HG03571 (cell line): Measurements from ENCODE around the gene ZDHHC14.
"Not testable (repeated sequence)": the region's sequence is repeated elsewhere in the genome, so short reads cannot be mapped to it uniquely, and the experiment has no call there.

Experiments
- ATAC-seq: cut with Tn5 transposase; IDR thresholded peaks from one replicate; pipeline ENCODE4 v1.9.1; 2021; ENCODE audit not compliant: unreplicated experiment

Gene ZDHHC14

DNA sequence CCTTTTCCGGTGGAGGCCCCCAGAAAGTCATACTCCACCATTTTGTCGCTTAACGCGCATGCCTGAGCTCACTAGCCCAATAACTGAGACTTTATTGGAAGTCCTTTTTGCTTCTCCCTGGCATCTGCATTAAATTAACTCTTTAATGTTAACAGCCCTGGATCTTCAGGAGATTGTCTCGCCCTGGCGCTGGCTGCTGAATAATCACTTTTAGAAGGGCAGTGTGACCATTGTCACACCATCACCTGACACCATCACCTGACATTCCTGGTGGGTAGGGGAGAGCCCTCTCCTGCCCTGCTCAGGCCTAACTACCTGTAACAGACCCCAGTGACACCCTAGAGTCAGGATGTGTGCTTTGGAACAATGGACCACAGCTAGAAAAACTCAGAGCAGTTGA is 326.6 kb downstream of the ZDHHC14 start:
- ATAC-seq: no peak

DNA sequence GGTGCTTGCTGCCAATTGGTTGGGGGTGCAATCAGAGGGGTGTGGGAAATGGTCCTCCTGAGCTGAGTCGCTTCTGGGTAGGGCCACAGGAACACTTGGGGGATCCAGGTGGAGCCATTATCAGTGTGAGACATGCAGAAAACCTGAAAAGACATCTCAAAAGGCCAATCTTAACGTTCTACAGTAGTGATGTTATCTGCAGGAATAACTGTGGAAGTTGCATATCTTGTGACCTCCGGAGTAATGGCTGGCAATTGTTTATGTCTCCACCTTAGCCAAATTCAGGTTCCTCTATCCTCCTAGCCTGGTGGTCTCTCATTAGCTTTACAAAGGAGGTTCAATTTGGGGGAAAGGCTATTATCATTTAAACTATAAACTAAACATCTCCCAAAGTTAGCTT is 327.2 kb downstream of the ZDHHC14 start:
- no peak for ATAC-seq

DNA sequence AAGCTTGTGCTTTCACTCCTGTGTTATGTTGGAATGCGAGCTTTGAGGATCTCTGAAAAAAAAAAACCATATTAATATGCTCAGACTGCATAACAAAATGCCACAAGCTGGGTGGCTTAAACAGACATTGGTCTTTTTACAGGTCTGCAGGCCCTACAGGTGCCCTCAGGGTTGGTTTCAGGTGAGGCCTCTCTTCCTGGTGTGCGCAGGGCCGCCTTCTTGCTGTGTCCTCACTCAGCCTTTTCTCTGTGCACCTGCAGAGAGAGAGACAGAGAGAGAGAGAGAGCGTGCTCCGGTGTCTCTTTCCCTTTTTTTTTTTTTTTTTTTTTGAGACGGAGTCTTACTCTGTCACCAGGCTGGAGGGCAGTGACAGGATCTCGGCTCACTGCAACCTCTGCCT is 327.9 kb downstream of the ZDHHC14 start:
- no peak for ATAC-seq

GRCh38 chr6:157709555-157709954 is 328.6 kb downstream of the ZDHHC14 start:
- no peak for ATAC-seq

GRCh38 chr6:157710604-157711003 is 329.6 kb downstream of the ZDHHC14 start:
- ATAC-seq: no peak

- no peak for ATAC-seq
Measured at GRCh38 chr6:157711060-157711459, 330.1 kb downstream of the ZDHHC14 start.

- no peak for ATAC-seq
Measured at GRCh38 chr6:157712585-157713295, 331.8 kb downstream of the ZDHHC14 start.

DNA sequence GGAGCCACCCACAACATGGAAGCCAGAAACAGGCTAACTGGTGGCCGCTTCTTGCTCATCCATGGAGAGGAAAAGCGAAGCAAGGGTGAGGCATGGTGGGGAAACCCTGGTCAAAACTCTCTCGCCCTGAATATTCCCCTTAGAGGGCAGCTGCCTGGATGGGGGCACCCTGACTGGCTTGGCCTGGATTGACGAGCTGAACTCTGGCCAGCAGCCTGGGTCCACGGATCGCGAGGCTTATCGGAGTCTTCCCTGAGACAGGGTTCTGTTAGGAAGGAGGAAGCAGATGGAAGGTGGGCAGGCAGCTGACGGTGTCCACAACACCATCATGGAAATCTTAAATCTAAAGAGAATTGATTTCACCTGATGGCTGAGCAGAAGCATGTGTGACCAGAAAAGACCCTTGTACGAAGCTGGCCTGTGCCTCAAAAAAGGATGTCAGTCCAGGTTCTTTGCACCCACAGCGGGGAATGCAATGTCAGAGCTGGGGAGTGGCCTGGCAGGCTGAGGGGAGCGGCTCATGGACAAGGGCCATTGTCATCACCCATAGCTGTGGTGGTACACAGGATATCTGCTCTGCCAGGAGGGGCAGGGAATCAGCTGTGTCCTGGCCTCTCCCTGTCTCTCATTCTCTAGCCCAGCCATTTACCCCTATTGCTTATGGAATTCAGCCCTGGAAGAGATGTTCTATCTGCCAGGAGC is 332.6 kb downstream of the ZDHHC14 start:
- no peak for ATAC-seq

GRCh38 chr6:157714153-157714490 is 333.1 kb downstream of the ZDHHC14 start:
- no peak for ATAC-seq

DNA sequence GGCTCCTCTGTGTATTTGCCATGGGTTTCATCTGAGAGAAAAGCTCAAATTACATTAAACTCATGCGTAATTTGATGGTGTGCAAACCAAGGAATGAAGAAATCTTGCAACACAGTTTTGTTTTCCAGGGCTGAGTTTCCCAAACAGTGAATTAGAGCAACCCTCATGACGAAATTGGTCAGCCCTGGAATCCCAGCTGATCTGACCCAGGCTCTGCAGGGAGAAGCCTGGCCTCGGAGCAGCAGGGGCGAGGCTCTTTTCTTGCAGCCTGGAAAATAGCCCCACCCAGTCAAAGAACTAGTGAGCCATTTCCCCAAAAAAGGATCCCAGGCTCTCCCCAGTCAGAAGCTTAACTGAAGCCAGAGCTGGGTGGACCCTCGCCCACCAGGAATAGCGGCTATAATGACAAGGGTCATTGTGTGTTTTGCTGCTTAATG is 334.8 kb downstream of the ZDHHC14 start:
- ATAC-seq: no peak

GRCh38 chr6:157716251-157716995 is 335.4 kb downstream of the ZDHHC14 start:
- ATAC-seq: no peak

DNA sequence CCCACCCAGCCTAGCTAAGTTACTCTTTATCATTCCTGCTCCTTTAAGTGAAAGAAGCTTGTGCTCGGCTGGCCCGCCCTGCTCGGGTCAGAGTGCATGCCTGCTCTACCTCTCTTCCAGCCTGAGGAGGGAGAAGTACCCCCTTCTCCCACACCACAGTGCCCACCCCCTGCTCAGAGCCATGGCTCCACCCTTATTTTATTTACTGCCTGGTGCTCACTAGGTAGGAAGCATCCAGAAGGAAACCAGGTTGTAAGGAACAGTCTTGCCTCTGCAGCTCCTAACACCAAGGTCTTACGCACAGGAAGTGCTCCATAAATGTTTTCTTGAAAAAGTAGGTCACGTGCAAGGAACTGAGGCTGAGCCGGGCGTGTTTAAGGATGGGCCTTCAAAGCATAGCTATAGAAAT is 336.4 kb downstream of the ZDHHC14 start:
- ATAC-seq: no peak

- no peak for ATAC-seq
Measured at GRCh38 chr6:157718503-157719187, 337.7 kb downstream of the ZDHHC14 start.

DNA sequence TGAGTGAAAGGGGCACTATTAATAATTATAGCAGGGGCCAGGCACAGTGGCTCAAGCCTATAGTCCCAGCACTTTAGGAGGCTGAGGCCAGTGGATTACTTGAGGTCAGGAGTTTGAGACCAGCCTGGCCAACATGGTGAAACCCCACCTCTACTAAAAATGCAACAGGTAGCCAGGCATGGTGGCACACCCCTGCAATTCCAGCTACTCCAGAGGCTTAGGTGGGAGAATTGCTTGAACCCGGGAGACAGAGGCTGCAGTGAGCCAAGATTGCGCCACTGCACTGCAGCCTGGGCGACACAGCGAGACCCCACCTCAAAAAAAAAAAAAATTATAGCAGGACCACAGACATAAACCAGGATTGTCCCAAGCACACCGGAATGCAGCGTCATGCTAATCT is 340.0 kb downstream of the ZDHHC14 start:
- ATAC-seq: not testable (repeated sequence)

GRCh38 chr6:157721426-157721825 is 340.4 kb downstream of the ZDHHC14 start:
- ATAC-seq: no peak

- no peak for ATAC-seq
Measured at GRCh38 chr6:157721830-157722229, 340.8 kb downstream of the ZDHHC14 start.

DNA sequence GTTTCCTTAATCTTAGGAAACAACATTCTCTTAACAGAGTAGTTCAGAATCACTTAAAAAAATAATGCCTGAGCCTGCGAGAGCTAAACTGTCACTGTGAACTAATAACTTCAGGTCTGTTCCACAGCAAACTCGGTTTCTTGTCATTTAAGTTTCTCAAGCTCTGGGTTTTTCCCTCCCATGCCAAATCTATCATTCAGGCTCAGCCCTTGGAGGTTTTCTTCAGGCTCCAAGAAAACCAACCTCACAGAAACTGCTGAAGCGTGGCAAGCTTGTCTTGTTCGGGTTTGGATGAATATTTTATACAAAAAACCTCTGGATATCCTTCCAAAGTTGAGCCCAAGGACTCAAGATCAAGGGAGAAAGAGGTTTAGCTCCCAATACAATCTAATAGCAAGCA is 342.4 kb downstream of the ZDHHC14 start:
- ATAC-seq: no peak

DNA sequence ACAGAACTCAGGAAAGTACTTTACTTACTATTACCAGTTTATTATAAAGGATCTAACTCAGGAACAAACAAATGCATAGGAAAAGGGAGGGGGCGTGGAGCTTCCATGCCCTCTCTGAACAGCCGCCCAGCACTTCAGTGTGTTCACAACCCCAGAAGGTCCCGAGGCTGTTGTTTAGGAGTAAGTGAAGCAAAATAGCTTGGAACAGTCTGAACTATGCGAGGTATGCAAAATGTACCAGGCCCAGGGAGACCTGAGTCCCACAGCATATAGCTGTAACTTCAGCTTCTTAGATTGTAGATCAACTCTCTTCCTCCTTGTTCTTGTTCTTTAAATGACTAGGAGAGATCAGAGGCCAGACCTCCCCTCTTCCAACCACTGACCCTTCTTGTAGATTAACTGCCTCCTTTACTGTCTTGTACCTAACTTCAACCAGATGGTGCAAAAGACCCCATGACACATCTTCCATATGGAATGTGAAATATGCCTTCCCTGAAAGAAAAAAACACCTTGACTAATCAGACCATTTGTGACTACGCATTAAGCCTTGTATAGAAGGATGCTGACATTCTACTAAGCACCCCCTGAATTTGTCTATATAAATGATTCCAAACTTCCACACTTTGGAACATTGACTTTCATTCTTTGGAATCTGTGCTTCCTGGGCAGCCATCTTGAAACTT is 343.3 kb downstream of the ZDHHC14 start:
- ATAC-seq: no peak

- ATAC-seq: no peak
Measured at GRCh38 chr6:157724960-157725741, 344.2 kb downstream of the ZDHHC14 start.

GRCh38 chr6:157725836-157726235 is 344.8 kb downstream of the ZDHHC14 start:
- no peak for ATAC-seq
